ENCODE measurements around the gene GSK3A.
A peak's percentile ranks its signal among the peaks of the same experiment; 100 is the strongest.

GRCh38 chr19:42280815-42281145 is 38.4 kb upstream of the GSK3A start:
- TF ChIP-seq, protein P1, sequence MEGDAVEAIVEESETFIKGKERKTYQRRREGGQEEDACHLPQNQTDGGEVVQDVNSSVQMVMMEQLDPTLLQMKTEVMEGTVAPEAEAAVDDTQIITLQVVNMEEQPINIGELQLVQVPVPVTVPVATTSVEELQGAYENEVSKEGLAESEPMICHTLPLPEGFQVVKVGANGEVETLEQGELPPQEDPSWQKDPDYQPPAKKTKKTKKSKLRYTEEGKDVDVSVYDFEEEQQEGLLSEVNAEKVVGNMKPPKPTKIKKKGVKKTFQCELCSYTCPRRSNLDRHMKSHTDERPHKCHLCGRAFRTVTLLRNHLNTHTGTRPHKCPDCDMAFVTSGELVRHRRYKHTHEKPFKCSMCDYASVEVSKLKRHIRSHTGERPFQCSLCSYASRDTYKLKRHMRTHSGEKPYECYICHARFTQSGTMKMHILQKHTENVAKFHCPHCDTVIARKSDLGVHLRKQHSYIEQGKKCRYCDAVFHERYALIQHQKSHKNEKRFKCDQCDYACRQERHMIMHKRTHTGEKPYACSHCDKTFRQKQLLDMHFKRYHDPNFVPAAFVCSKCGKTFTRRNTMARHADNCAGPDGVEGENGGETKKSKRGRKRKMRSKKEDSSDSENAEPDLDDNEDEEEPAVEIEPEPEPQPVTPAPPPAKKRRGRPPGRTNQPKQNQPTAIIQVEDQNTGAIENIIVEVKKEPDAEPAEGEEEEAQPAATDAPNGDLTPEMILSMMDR (IDR thresholded peaks at IDR 0.05): peak in 1 of 7 experiments; percentile 12
- TF ChIP-seq POLR2AphosphoS5 (IDR thresholded peaks at IDR 0.05): no peak
